Progenitor cell of endocrine pancreas (in vitro differentiated cells): ENCODE data around the gene ARHGEF4. TPM values are rescaled to one million over a fixed set of nuclear protein-coding genes. Genes with fewer than 3 reads are reported as not detected.

Source experiments
- DNase-seq: peaks from one replicate; pipeline ENCODE4 v3.0.0; 2021; ENCODE audit warnings: low spot score; ENCODE audit not compliant: unreplicated experiment
- H3K27ac Mint-ChIP-seq: 2 replicates; pipeline ENCODE4 v1.8.0; 2021; ENCODE audit warnings: mild to moderate bottlenecking, moderate library complexity, mixed read lengths
- H3K27me3 Mint-ChIP-seq: 2 replicates; pipeline ENCODE4 v1.8.0; 2021; ENCODE audit warnings: mixed read lengths
- H3K36me3 Mint-ChIP-seq: 2 replicates; pipeline ENCODE4 v1.8.0; 2022; ENCODE audit warnings: mixed read lengths; ENCODE audit not compliant: insufficient read depth
- H3K4me1 Mint-ChIP-seq: 2 replicates; pipeline ENCODE4 v1.8.0; 2021; ENCODE audit warnings: low read depth, mixed read lengths
- H3K4me3 Mint-ChIP-seq: 2 replicates; pipeline ENCODE4 v1.8.0; 2021; ENCODE audit warnings: low read depth, mild to moderate bottlenecking, moderate library complexity, mixed read lengths
- H3K9me3 Mint-ChIP-seq: 2 replicates; pipeline ENCODE4 v1.8.0; 2021; ENCODE audit warnings: low read depth, mixed read lengths
- total RNA-seq: library from RNA; stranded (reverse); gene quantifications from 2 replicates; pipeline ENCODE4 v1.2.1, GENCODE V29; 2021
- TF ChIP-seq, protein P1 (sequence below): fragments of 200-600 bp; sonication (generic); IDR thresholded peaks from one replicate; pipeline ENCODE4 v1.5.0; 2021; ENCODE audit warnings: antibody characterized with exemption, mild to moderate bottlenecking; ENCODE audit not compliant: unreplicated experiment

ARHGEF4 gene
- total RNA-seq, 1 donor from 2014 or later: 5.6 TPM

DNA sequence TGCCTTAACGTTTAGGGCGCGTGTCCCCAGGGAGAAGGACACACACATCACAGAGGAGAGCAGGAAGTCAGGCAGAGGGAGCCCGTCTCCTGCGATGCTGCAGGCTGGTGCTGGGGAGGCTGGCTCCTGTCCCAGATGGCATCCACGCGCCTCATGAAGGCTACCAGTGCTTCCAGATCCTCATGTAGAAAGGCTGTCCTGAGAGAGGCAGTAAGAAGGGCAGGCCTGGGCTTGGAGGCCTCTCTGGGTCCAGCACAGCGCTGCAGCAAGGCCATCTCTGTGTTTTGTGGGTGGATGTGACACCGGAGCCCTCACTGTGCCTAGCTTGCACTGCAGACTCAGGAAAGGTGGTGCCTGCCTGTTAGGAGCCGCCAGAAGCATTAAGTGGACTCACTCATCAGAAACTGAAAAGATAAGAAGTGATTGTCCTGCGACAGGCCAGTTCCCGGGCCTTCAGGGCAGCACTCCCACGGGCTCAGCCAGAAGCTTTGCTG is 193.8 kb downstream of the ARHGEF4 start:
- TF ChIP-seq, protein P1, sequence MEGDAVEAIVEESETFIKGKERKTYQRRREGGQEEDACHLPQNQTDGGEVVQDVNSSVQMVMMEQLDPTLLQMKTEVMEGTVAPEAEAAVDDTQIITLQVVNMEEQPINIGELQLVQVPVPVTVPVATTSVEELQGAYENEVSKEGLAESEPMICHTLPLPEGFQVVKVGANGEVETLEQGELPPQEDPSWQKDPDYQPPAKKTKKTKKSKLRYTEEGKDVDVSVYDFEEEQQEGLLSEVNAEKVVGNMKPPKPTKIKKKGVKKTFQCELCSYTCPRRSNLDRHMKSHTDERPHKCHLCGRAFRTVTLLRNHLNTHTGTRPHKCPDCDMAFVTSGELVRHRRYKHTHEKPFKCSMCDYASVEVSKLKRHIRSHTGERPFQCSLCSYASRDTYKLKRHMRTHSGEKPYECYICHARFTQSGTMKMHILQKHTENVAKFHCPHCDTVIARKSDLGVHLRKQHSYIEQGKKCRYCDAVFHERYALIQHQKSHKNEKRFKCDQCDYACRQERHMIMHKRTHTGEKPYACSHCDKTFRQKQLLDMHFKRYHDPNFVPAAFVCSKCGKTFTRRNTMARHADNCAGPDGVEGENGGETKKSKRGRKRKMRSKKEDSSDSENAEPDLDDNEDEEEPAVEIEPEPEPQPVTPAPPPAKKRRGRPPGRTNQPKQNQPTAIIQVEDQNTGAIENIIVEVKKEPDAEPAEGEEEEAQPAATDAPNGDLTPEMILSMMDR: no peak
- no peak overlapping the region for H3K27ac Mint-ChIP-seq
- H3K9me3 Mint-ChIP-seq: no peaks in the 10 kb centered on the region
- H3K36me3 Mint-ChIP-seq: no peaks in the 10 kb centered on the region
- no peak for DNase-seq
- no peak overlapping the region for H3K4me3 Mint-ChIP-seq
- peaks cover 4% of the 10 kb centered on the region for H3K4me1 Mint-ChIP-seq
- peaks cover 51% of the 10 kb centered on the region for H3K27me3 Mint-ChIP-seq

DNA sequence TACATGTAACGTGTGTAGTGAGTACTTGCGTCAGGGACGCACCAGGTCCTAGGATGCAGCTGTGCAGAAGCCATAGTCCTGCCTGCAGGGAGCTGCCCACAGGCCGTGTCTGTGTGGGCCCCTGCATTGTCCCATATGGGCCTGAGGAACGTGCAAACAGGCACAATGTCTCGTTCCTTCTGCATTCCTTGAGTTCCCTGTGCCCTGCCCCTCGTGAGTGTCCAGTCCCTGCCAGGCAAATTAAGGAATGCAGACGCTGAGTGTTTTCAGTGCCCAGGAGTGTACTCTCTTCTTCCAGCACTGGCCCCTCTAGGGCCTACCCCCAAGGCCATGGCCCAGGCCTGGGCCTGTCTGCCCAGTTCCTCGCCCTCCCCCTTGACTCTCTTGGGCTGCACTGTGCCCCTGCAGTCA is 194.7 kb downstream of the ARHGEF4 start:
- H3K9me3 Mint-ChIP-seq: no peaks in the 10 kb centered on the region
- H3K27ac Mint-ChIP-seq: no peak overlapping the region
- TF ChIP-seq, protein P1: no peak
- H3K4me3 Mint-ChIP-seq: no peak overlapping the region
- DNase-seq: no peak
- no peaks in the 10 kb centered on the region for H3K36me3 Mint-ChIP-seq
- peaks cover 59% of the 10 kb centered on the region for H3K27me3 Mint-ChIP-seq
- peaks cover 4% of the 10 kb centered on the region for H3K4me1 Mint-ChIP-seq

DNA sequence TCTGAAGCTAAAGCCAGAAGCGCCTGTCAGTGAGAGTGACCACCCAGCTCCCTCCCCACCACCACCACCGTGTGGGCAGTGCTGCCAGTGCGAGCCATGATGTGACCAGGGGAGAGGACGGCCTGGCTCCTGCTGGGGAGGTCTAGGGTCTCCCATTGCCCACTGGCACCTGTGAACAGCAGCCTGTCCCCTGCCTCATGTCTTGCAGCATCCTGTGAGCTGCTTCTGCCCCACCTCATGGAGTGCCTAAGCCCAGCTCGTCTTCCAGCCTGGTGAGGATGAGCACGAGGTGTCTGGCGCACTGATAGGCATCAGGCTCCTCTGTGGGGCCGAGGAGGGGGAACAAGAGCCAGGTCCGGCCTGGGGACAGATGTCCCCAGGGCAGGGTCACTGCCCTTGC is 195.2 kb downstream of the ARHGEF4 start:
- TF ChIP-seq, protein P1: no peak
- no peaks in the 10 kb centered on the region for H3K9me3 Mint-ChIP-seq
- no peaks in the 10 kb centered on the region for H3K36me3 Mint-ChIP-seq
- H3K4me1 Mint-ChIP-seq: peaks cover 4% of the 10 kb centered on the region
- peaks cover 63% of the 10 kb centered on the region for H3K27me3 Mint-ChIP-seq
- H3K4me3 Mint-ChIP-seq: no peak overlapping the region
- H3K27ac Mint-ChIP-seq: no peak overlapping the region
- no peak for DNase-seq

DNA sequence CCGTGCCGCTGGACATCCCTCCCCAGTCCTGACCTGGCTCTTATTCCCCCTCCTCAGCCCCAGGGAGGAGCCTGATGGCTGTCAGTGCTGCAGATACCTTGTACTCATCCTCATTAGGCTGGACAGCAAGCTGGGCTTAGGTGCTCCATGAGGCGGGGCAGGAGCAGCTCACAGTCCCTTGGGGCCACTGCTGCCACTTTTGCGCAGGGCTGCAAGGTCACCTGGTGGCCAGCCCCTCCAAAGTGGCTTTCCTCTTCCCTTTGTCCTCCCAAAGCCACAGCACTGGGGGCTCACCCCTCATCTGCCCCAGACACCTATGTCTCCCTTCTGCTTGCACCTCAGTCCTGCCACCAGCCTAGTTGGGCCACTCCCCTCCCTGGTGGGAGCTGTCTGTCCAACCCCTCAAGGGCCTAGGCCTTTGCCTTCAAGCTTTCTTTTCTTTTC is 195.7 kb downstream of the ARHGEF4 start:
- Mint-ChIP-seq H3K4me3 (no peak overlapping the region), H3K36me3 (no peaks in the 10 kb centered on the region), H3K4me1 (peaks cover 4% of the 10 kb centered on the region), H3K9me3 (no peaks in the 10 kb centered on the region), H3K27ac (no peak overlapping the region), H3K27me3 (peaks cover 69% of the 10 kb centered on the region)
- TF ChIP-seq, protein P1: no peak
- no peak for DNase-seq

DNA sequence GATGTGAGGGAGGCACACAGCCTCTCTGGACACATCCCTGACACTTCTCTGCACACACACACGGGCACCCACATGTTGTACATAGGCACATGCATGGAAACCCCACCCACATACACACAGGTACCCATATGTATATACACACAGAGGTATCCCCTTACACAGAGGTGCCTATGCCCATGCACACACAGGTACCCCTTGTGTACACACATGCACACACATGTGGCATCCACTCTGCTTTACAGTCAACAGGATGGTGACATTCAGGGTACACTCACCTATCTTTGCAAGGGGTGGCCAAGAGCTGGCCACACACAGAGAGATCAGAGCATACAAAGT is 197.0 kb downstream of the ARHGEF4 start:
- Mint-ChIP-seq H3K4me3 (peak overlapping the region; percentile 61), H3K27me3 (peaks cover 70% of the 10 kb centered on the region), H3K4me1 (peaks cover 4% of the 10 kb centered on the region), H3K9me3 (no peaks in the 10 kb centered on the region), H3K27ac (no peak overlapping the region), H3K36me3 (no peaks in the 10 kb centered on the region)
- DNase-seq: no peak
- TF ChIP-seq, protein P1: no peak
